SH-SY5Y (cell line): ENCODE results near the gene PTGES.

Source experiments
- GATA2 ChIP-seq: IDR thresholded peaks from 2 replicates; pipeline ENCODE4 v1.6.1; 2011; ENCODE audit warnings: mild to moderate bottlenecking, low read depth, low read length
- GATA3 ChIP-seq: IDR thresholded peaks from 2 replicates; pipeline ENCODE4 v1.6.1; 2011; ENCODE audit warnings: low read depth, mild to moderate bottlenecking, low read length, moderate library complexity

DNA sequence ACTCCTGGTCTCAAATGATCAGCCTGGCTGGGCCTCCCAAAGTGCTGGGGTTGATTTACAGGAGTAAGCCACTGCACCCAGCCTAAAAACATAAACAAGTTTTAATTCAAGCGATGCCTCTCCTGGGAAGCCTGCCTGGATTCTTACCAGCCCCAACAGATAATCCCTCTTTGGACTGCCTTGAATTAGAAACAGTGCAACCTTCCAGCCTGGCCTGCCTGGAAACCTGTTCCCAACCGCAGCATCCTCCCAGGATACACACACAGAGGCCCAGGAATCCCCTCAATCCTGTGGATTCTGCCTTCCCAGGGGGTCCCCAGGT is 19.2 kb downstream of the PTGES start:
- TF ChIP-seq GATA3 (no peak), GATA2 (no peak)
